HG03442 (cell line): Measurements from ENCODE around the gene USP17L12.
"Not testable (repeated sequence)": the region's sequence is repeated elsewhere in the genome, so short reads cannot be mapped to it uniquely, and the experiment has no call there.

Experiments used
- ATAC-seq: cut with Tn5 transposase; IDR thresholded peaks from one replicate; pipeline ENCODE4 v1.9.1; 2021; ENCODE audit warnings: mild to moderate bottlenecking, moderate library complexity; ENCODE audit not compliant: unreplicated experiment

USP17L12 gene

GRCh38 chr4:9219852-9220251 is at the start of gene USP17L12:
Gene USP17L12 (plus strand): TSS chr4:9220152. CDS start chr4:9220152, 0 bp downstream.
- ATAC-seq = not testable (repeated sequence)

- ATAC-seq = not testable (repeated sequence)
Observed at GRCh38 chr4:9210357-9210756, 9.6 kb upstream of the USP17L12 start, which contains the start of gene USP17L10. Gene USP17L10 (plus strand): TSS chr4:9210657. CDS start chr4:9210657, 0 bp downstream.

GRCh38 chr4:9214701-9215100 is 5.3 kb upstream of the USP17L12 start:
- not testable (repeated sequence) for ATAC-seq

- not testable (repeated sequence) for ATAC-seq
Observed at GRCh38 chr4:9215105-9215504, 4.8 kb upstream of the USP17L12 start, which contains the start of gene USP17L11. Gene USP17L11 (plus strand): TSS chr4:9215405. CDS start chr4:9215405, 0 bp downstream.

GRCh38 chr4:9224596-9224995 is 4.6 kb downstream of the USP17L12 start, which contains the start of gene USP17L13:
Gene USP17L13 (plus strand): TSS chr4:9224896. CDS start chr4:9224896, 0 bp downstream.
- not testable (repeated sequence) for ATAC-seq

- ATAC-seq = not testable (repeated sequence)
Observed at GRCh38 chr4:9230249-9230648, 10.3 kb downstream of the USP17L12 start.

GRCh38 chr4:9234085-9234484 is 14.1 kb downstream of the USP17L12 start, which contains the start of gene USP17L15:
Gene USP17L15 (plus strand): TSS chr4:9234385. CDS start chr4:9234385, 0 bp downstream.
- ATAC-seq = not testable (repeated sequence)

GRCh38 chr4:9238461-9238860 is 18.5 kb downstream of the USP17L12 start:
- not testable (repeated sequence) for ATAC-seq

GRCh38 chr4:9243579-9243978 is 23.6 kb downstream of the USP17L12 start, which contains the start of gene USP17L17:
Gene USP17L17 (plus strand): TSS chr4:9243879. CDS start chr4:9243879, 0 bp downstream.
- ATAC-seq = not testable (repeated sequence)

GRCh38 chr4:9247953-9248680 is 28.2 kb downstream of the USP17L12 start, which contains the start of gene USP17L18:
Gene USP17L18 (plus strand): TSS chr4:9248630. CDS start chr4:9248630, 0 bp downstream.
- not testable (repeated sequence) for ATAC-seq

- ATAC-seq = not testable (repeated sequence)
Observed at GRCh38 chr4:9253078-9253477, 33.1 kb downstream of the USP17L12 start, which contains the start of gene USP17L19. Gene USP17L19 (plus strand): TSS chr4:9253378. CDS start chr4:9253378, 0 bp downstream.

GRCh38 chr4:9257824-9258223 is 37.9 kb downstream of the USP17L12 start, which contains the start of gene USP17L20:
Gene USP17L20 (plus strand): TSS chr4:9258124. CDS start chr4:9258124, 0 bp downstream.
- not testable (repeated sequence) for ATAC-seq

- not testable (repeated sequence) for ATAC-seq
Observed at GRCh38 chr4:9262572-9262971, 42.6 kb downstream of the USP17L12 start, which contains the start of gene USP17L21. Gene USP17L21 (plus strand): TSS chr4:9262872. CDS start chr4:9262872, 0 bp downstream.

GRCh38 chr4:9267319-9267718 is 47.4 kb downstream of the USP17L12 start, which contains the start of gene USP17L22:
Gene USP17L22 (plus strand): TSS chr4:9267619. CDS start chr4:9267619, 0 bp downstream.
- ATAC-seq = not testable (repeated sequence)
